Activated T-helper 1 cell treated with Interleukin-2 at 50 U/mL for 16 hours (primary cell): ENCODE results near the gene ABLIM1.
"Not testable (repeated sequence)": the region's sequence is repeated elsewhere in the genome, so short reads cannot be mapped to it uniquely, and the experiment has no call there.

Experiments
- DNase-seq: peaks from one replicate; pipeline ENCODE4 v3.0.0-alpha.2; 2020; ENCODE audit warnings: low read depth

Gene ABLIM1

GRCh38 chr10:114658175-114658574 is at the start of gene ABLIM1:
Gene ABLIM1 (minus strand): TSS chr10:114658275. CDS start chr10:114658200, 75 bp downstream.
- no peak for DNase-seq

- no peak for DNase-seq
Measured at GRCh38 chr10:114706458-114707055, 48.5 kb upstream of the ABLIM1 start.

GRCh38 chr10:114704679-114705078 is 46.6 kb upstream of the ABLIM1 start:
- no peak for DNase-seq

- no peak for DNase-seq
Measured at GRCh38 chr10:114703377-114704107, 45.5 kb upstream of the ABLIM1 start.

- no peak for DNase-seq
Measured at GRCh38 chr10:114698271-114699061, 40.4 kb upstream of the ABLIM1 start.

GRCh38 chr10:114697061-114697598 is 39.1 kb upstream of the ABLIM1 start:
- no peak for DNase-seq

GRCh38 chr10:114696301-114696700 is 38.2 kb upstream of the ABLIM1 start:
- not testable (repeated sequence) for DNase-seq

GRCh38 chr10:114694752-114695151 is 36.7 kb upstream of the ABLIM1 start:
- DNase-seq = no peak

GRCh38 chr10:114694062-114694461 is 36.0 kb upstream of the ABLIM1 start:
- DNase-seq = no peak

- DNase-seq = no peak
Measured at GRCh38 chr10:114691442-114691941, 33.4 kb upstream of the ABLIM1 start.

GRCh38 chr10:114688786-114689185 is 30.7 kb upstream of the ABLIM1 start:
- DNase-seq = no peak

- no peak for DNase-seq
Measured at GRCh38 chr10:114687459-114687858, 29.4 kb upstream of the ABLIM1 start.

GRCh38 chr10:114686013-114686412 is 27.9 kb upstream of the ABLIM1 start:
- no peak for DNase-seq

- DNase-seq = no peak
Measured at GRCh38 chr10:114685456-114685855, 27.4 kb upstream of the ABLIM1 start.

- no peak for DNase-seq
Measured at GRCh38 chr10:114684822-114685209, 26.7 kb upstream of the ABLIM1 start.

GRCh38 chr10:114684084-114684821 is 26.2 kb upstream of the ABLIM1 start:
- DNase-seq = no peak

- no peak for DNase-seq
Measured at GRCh38 chr10:114683593-114683992, 25.5 kb upstream of the ABLIM1 start.

GRCh38 chr10:114683162-114683561 is 25.1 kb upstream of the ABLIM1 start:
- no peak for DNase-seq

GRCh38 chr10:114682532-114682931 is 24.5 kb upstream of the ABLIM1 start:
- no peak for DNase-seq

- DNase-seq = no peak
Measured at GRCh38 chr10:114682121-114682520, 24.0 kb upstream of the ABLIM1 start.

- no peak for DNase-seq
Measured at GRCh38 chr10:114681542-114681941, 23.5 kb upstream of the ABLIM1 start.
